SK-N-SH (cell line): ENCODE measurements around the gene GABRB1. TPM values are rescaled to one million over a fixed set of nuclear protein-coding genes. Genes with fewer than 3 reads are reported as not detected.
A peak's percentile ranks its signal among the peaks of the same experiment; 100 is the strongest.

Experiments used
- CTCF ChIA-PET: fragments of 300-600, 350-600 bp; formaldehyde crosslinking; extraction: SDS; loops from one replicate; lab custom pipeline; 2021; lab: Yijun Ruan, JAX
- POLR2A ChIA-PET: fragments of 350-600 bp; sonication (Branson Sonifier 250); formaldehyde crosslinking; extraction: SDS; loops from one replicate; lab custom pipeline; 2020; ENCODE audit warnings: antibody characterized with exemption, inconsistent platforms; lab: Yijun Ruan, JAX
- DNase-seq: peaks from one replicate; pipeline ENCODE4 v3.0.0; 2012
- H2AFZ ChIP-seq: fragments of 200-600 bp; sonication (generic); 2 replicates; pipeline ENCODE4 v1.8.1; 2016; ENCODE audit warnings: antibody characterized with exemption, mild to moderate bottlenecking, low read depth
- H3F3A ChIP-seq: fragments of 200-600 bp; sonication (generic); replicated peaks from 2 replicates; pipeline ENCODE3; 2016; ENCODE audit warnings: antibody characterized with exemption, mild to moderate bottlenecking; ENCODE audit not compliant: insufficient read depth
- H3K27ac ChIP-seq, 2 experiments: fragments of 200-500 bp in 1 of 2; fragments of 200-600 bp in 1 of 2; sonication (Bioruptor generic) in 1 of 2; sonication (generic), shearing (Covaris generic) in 1 of 2; 2 replicates each; pipeline versions ENCODE4 v1.5.1 to v1.6.1; 2014 to 2016; ENCODE audit warnings: low read depth in 2 of 2, inconsistent platforms in 1 of 2, low read length in 1 of 2, mild to moderate bottlenecking in 1 of 2, mixed read lengths in 1 of 2
- H3K27me3 ChIP-seq: fragments of 200-600 bp; sonication (generic), shearing (Covaris generic); 2 replicates; pipeline ENCODE4 v1.6.1; 2016; ENCODE audit warnings: mixed run types; ENCODE audit not compliant: insufficient read depth
- H3K36me3 ChIP-seq, 2 experiments: fragments of 200-500 bp in 1 of 2; fragments of 200-600 bp in 1 of 2; sonication (Bioruptor generic) in 1 of 2; sonication (generic) in 1 of 2; replicated peaks in 1 of 2; 2 replicates each; pipeline versions ENCODE3 to v1.5.1; 2014 to 2016; ENCODE audit warnings: low read length in 1 of 2, mild to moderate bottlenecking in 1 of 2; ENCODE audit not compliant: insufficient read depth in 2 of 2, control insufficient read depth in 1 of 2
- H3K4me1 ChIP-seq, 2 experiments: fragments of 200-500 bp in 1 of 2; fragments of 200-600 bp in 1 of 2; sonication (Bioruptor generic) in 1 of 2; sonication (generic), shearing (Covaris generic) in 1 of 2; 2 replicates each; pipeline versions ENCODE4 v1.5.1 to v1.6.1; 2014 to 2016; ENCODE audit warnings: low read depth in 1 of 2, low read length in 1 of 2, mixed run types in 1 of 2; ENCODE audit not compliant: insufficient read depth in 2 of 2, control insufficient read depth in 1 of 2
- H3K4me2 ChIP-seq: fragments of 200-600 bp; sonication (generic), shearing (Covaris generic); 2 replicates; pipeline ENCODE4 v1.6.1; 2017; ENCODE audit warnings: mixed run types
- H3K4me3 ChIP-seq, 2 experiments: fragments of 200-500 bp in 1 of 2; fragments of 200-600 bp in 1 of 2; sonication (Bioruptor generic) in 1 of 2; sonication (generic), shearing (Covaris generic) in 1 of 2; 2 replicates each; pipeline versions ENCODE4 v1.5.1 to v1.8.1; 2014 to 2016; ENCODE audit warnings: low read depth in 2 of 2, inconsistent platforms in 1 of 2, low read length in 1 of 2, mild to moderate bottlenecking in 1 of 2, mixed read lengths in 1 of 2, moderate library complexity in 1 of 2
- H3K79me2 ChIP-seq: fragments of 200-600 bp; sonication (generic); 2 replicates; pipeline ENCODE4 v1.8.1; 2017; ENCODE audit warnings: mild to moderate bottlenecking; ENCODE audit not compliant: insufficient read depth
- H3K9ac ChIP-seq: fragments of 200-600 bp; sonication (generic); 2 replicates; pipeline ENCODE4 v1.6.1; 2017; ENCODE audit warnings: mixed run types
- H3K9me2 ChIP-seq: fragments of 200-600 bp; sonication (generic); 2 replicates; pipeline ENCODE4 v1.6.1; 2017; ENCODE audit warnings: mixed run types
- H3K9me3 ChIP-seq: fragments of 200-600 bp; sonication (generic); 2 replicates; pipeline ENCODE4 v1.6.1; 2017; ENCODE audit warnings: mixed run types, mild to moderate bottlenecking, moderate library complexity
- H4K20me1 ChIP-seq: fragments of 200-600 bp; sonication (generic); 2 replicates; pipeline ENCODE4 v1.6.1; 2017; ENCODE audit warnings: mild to moderate bottlenecking, mixed run types; ENCODE audit not compliant: insufficient read depth
- EP300 ChIP-seq, 2 experiments: IDR thresholded peaks; 2 replicates each; pipeline versions ENCODE4 v1.4.0 to v1.6.1; 2012; ENCODE audit warnings: borderline replicate concordance in 1 of 2, low read depth in 1 of 2, low read length in 1 of 2
- EZH2phosphoT487 ChIP-seq: fragments of 200-600 bp; sonication (generic); IDR thresholded peaks from 2 replicates; pipeline ENCODE4 v1.6.1; 2017; ENCODE audit warnings: low read depth, mixed run types, mild to moderate bottlenecking, antibody characterized with exemption, moderate library complexity, borderline replicate concordance
- FOSL2 ChIP-seq: IDR thresholded peaks from 2 replicates; pipeline ENCODE4 v1.4.0; 2012; ENCODE audit warnings: low read depth, mild to moderate bottlenecking, moderate library complexity, borderline replicate concordance
- FOXM1 ChIP-seq: IDR thresholded peaks from 2 replicates; pipeline ENCODE4 v1.4.0; 2012; ENCODE audit warnings: low read depth, mild to moderate bottlenecking
- GABPA ChIP-seq: IDR thresholded peaks from 2 replicates; pipeline ENCODE4 v1.4.0; 2012; ENCODE audit warnings: low read depth, mild to moderate bottlenecking
- GATA2 ChIP-seq: sonication (generic); formaldehyde crosslinking; IDR thresholded peaks from 2 replicates; pipeline ENCODE4 v1.5.0; 2020; ENCODE audit warnings: mild to moderate bottlenecking, missing genetic modification reagents
- JUND ChIP-seq: IDR thresholded peaks from 2 replicates; pipeline ENCODE4 v1.4.0; 2012
- MAX ChIP-seq: IDR thresholded peaks from 2 replicates; pipeline ENCODE4 v1.4.0; 2012; ENCODE audit warnings: low read depth
- MXI1 ChIP-seq: IDR thresholded peaks from 2 replicates; pipeline ENCODE4 v1.6.1; 2012; ENCODE audit warnings: mild to moderate bottlenecking, low read depth, low read length, improper control_type of control experiment
- PBX3 ChIP-seq: IDR thresholded peaks from 2 replicates; pipeline ENCODE4; 2012
- RCOR1 ChIP-seq: fragments of 150-350 bp; IDR thresholded peaks from 2 replicates; pipeline ENCODE4 v1.6.1; 2017; ENCODE audit warnings: antibody characterized with exemption, low read length
- REST ChIP-seq: IDR thresholded peaks from 2 replicates; pipeline ENCODE4 v1.6.1; 2012; ENCODE audit warnings: mild to moderate bottlenecking, low read depth, low read length, moderate library complexity
- RXRA ChIP-seq: IDR thresholded peaks from 2 replicates; pipeline ENCODE4 v1.4.0; 2012; ENCODE audit warnings: low read depth, mild to moderate bottlenecking, borderline replicate concordance
- TCF12 ChIP-seq: IDR thresholded peaks from 2 replicates; pipeline ENCODE4 v1.4.0; 2012
- YY1 ChIP-seq: IDR thresholded peaks from 2 replicates; pipeline ENCODE4 v1.4.0; 2012; ENCODE audit warnings: low read depth, mild to moderate bottlenecking
- WGBS: methylation state at CpG from one replicate; pipeline ENCODE4 v1.1.6; 2017; ENCODE audit warnings: low lambda C conversion rate; 5-methylcytosine and 5-hydroxymethylcytosine counted together
- polyA plus RNA-seq, 3 experiments: library from polyadenylated mRNA; depleted of rRNA; stranded (reverse); fragments of >200 nt; gene quantifications; 2 replicates each; pipeline ENCODE4 v1.2.3, GENCODE V29; 2012

GABRB1 gene
- polyA plus RNA-seq, 1 of the 3 experiments (the other 2 are of a cell fraction): not detected

GRCh38 chr4:47468706-47469365, 437.5 kb downstream of the GABRB1 start:
- ChIA-PET POLR2A (no interaction called here), CTCF (interaction anchor here (1.0 kb wide), 1 partner anchor 40 kb away, joined by 3 read pairs; no protein-coding TSS in a partner anchor)
- no peak for DNase-seq
- TF ChIP-seq FOXM1 (no peak), JUND (0 out of 2 replicates have a peak, but pooled peaks have one; percentile 11)
- H3K9me2 ChIP-seq: no peaks in the 10 kb centered on the region
- H3K27me3 ChIP-seq: no peaks in the 10 kb centered on the region
- 0 out of 2 replicates have a peak overlapping the region, but pooled peaks have one; percentile 29 for H2AFZ ChIP-seq
- H3K79me2 ChIP-seq: no peaks in the 10 kb centered on the region
- H3K36me3 ChIP-seq: no peaks in the 10 kb centered on the region
- no peak overlapping the region for H3K9ac ChIP-seq
- WGBS: 91% methylated on average over 6 of the region's 6 CpGs
- H3K27ac ChIP-seq: no peak overlapping the region
- peak overlapping the region; percentile 34; the same call in 1 of the 2 replicates for H3K4me2 ChIP-seq
- H3F3A ChIP-seq: peaks cover 4% of the 10 kb centered on the region
- H3K4me1 ChIP-seq: peaks cover 0 to 19% of the 10 kb centered on the region in 2 experiments; a peak in 2 of 4 replicates
- H3K4me3 ChIP-seq: no peak overlapping the region
- no peaks in the 10 kb centered on the region for H4K20me1 ChIP-seq
- no peaks in the 10 kb centered on the region for H3K9me3 ChIP-seq

GRCh38 chr4:47469951-47470350, 438.6 kb downstream of the GABRB1 start:
- Histone ChIP-seq H3K4me2 (no peak overlapping the region), H3K27ac (peak overlapping the region in 1 of 2 experiments; percentile 27; a peak in 2 of 4 replicates)

More at GRCh38 chr4:47469951-47470350, 438.6 kb downstream of the GABRB1 start:
- H3K27me3 ChIP-seq: no peaks in the 10 kb centered on the region
- H3K4me1 ChIP-seq: peaks cover 0 to 19% of the 10 kb centered on the region in 2 experiments; a peak in 2 of 4 replicates
- H3K9me3 ChIP-seq: no peaks in the 10 kb centered on the region
- H3K9me2 ChIP-seq: no peaks in the 10 kb centered on the region
- H3F3A ChIP-seq: peaks cover 4% of the 10 kb centered on the region
- ChIA-PET POLR2A (no interaction called here), CTCF (no interaction called here)
- H3K36me3 ChIP-seq: no peaks in the 10 kb centered on the region
- no peaks in the 10 kb centered on the region for H3K79me2 ChIP-seq
- no peaks in the 10 kb centered on the region for H4K20me1 ChIP-seq
- TF ChIP-seq MXI1: no peak
- no peak for TF ChIP-seq RCOR1
- TF ChIP-seq PBX3: peak; percentile 23; the same call in 1 of the 2 replicates
- TF ChIP-seq FOSL2: no peak
- TF ChIP-seq EZH2phosphoT487: no peak
- TF ChIP-seq JUND: peak; percentile 62
- TF ChIP-seq TCF12: peak; percentile 54
- TF ChIP-seq GABPA: no peak
- no peak for TF ChIP-seq GATA2 (CRISPR knock-in tag)
- 0 out of 2 replicates have a peak, but pooled peaks have one; percentile 39 for TF ChIP-seq MAX
- no peak for TF ChIP-seq REST
- 0 out of 2 replicates have a peak, but pooled peaks have one; percentile 47 for TF ChIP-seq RXRA
- TF ChIP-seq YY1: no peak; the same call in 1 of the 2 replicates
- peak in 1 of 2 experiments; percentile 22; a peak in 1 of 4 replicates for TF ChIP-seq EP300 (IDR thresholded peaks at IDR 0.05; ENCODE audit: borderline replicate concordance in 1 of 2, low read depth in 1 of 2, low read length in 1 of 2)
- TF ChIP-seq, all 33 proteins: peak for 6
- Histone ChIP-seq H2AFZ (peak overlapping the region; percentile 29; the same call in 1 of the 2 replicates), H3K4me3 (no peak overlapping the region), H3K9ac (no peak overlapping the region)
- WGBS: 69% methylated on average over 3 of the region's 3 CpGs
- no peak for DNase-seq
